Left ventricle myocardium inferior (tissue), 1 donor: Measurements from ENCODE around the gene TRIM9. TPM values are rescaled to one million over a fixed set of nuclear protein-coding genes. Genes with fewer than 3 reads are reported as not detected.

Experiments used
- DNase-seq: peaks from one replicate; pipeline ENCODE4 v3.0.0-alpha.2; 2020
- H3K27ac ChIP-seq: fragments of 200-600 bp; replicated peaks from 2 replicates; pipeline ENCODE4 v1.8.0; 2021
- H3K27me3 ChIP-seq: fragments of 200-600 bp; 2 replicates; pipeline ENCODE4 v1.8.0; 2021; ENCODE audit warnings: low read depth
- H3K36me3 ChIP-seq: fragments of 200-600 bp; 2 replicates; pipeline ENCODE4 v1.8.0; 2021
- H3K4me1 ChIP-seq: fragments of 200-600 bp; 2 replicates; pipeline ENCODE4 v1.8.0; 2021
- H3K4me3 ChIP-seq: fragments of 200-600 bp; 2 replicates; pipeline ENCODE4 v1.8.0; 2021; ENCODE audit warnings: mild to moderate bottlenecking, moderate library complexity
- H3K9me3 ChIP-seq: fragments of 200-600 bp; replicated peaks from 2 replicates; pipeline ENCODE4 v1.8.0; 2021
- intact Hi-C: fragments of 100-400 bp; cut with micrococcal nuclease; formaldehyde crosslinking; loops from one replicate; pipeline ENCODE4 v1.11.0; 2022
- total RNA-seq: library from RNA; stranded (reverse); fragmentation: NEBNext Ultra II Directional; extraction: Animal tissue kit (Norgen Biotek cat#: 25700); gene quantifications from one replicate; pipeline ENCODE4 v1.2.1, GENCODE V29; 2021
- TF ChIP-seq, protein P1 (sequence below): fragments of 200-600 bp; IDR thresholded peaks from 2 replicates; pipeline ENCODE4 v1.8.0; 2021; ENCODE audit warnings: antibody characterized with exemption, mild to moderate bottlenecking, borderline replicate concordance
- donor health status: DM: no; HTN: yes; CAD: no; lungs with severe emphysema.

The TRIM9 gene
- total RNA-seq, 1 donor from 2014 or later: 0.27 TPM

DNA sequence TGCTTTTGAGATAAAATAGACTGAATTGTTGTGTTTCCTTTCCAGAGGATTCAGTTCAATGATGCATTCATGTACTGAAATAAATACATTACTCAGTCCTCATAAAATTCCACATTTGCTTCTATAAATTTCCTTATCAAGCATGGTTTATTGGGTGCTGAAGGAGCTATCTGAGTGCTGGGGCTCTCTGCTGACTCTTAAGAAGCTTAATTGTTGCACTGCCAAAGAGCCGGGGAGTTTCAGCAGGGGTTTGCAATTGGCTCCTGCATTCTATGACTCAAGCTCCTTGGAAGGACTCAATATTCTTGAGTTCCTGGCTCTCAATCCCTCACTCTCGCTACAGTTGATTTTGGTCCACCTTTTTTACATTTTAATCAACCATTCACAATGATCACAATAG is 80.8 kb downstream of the TRIM9 start:
- Histone ChIP-seq H3K9me3 (no peaks in the 10 kb centered on the region), H3K36me3 (no peaks in the 10 kb centered on the region), H3K4me1 (peaks cover 7% of the 10 kb centered on the region), H3K4me3 (no peak overlapping the region), H3K27ac (no peak overlapping the region), H3K27me3 (no peaks in the 10 kb centered on the region)
- TF ChIP-seq, protein P1, sequence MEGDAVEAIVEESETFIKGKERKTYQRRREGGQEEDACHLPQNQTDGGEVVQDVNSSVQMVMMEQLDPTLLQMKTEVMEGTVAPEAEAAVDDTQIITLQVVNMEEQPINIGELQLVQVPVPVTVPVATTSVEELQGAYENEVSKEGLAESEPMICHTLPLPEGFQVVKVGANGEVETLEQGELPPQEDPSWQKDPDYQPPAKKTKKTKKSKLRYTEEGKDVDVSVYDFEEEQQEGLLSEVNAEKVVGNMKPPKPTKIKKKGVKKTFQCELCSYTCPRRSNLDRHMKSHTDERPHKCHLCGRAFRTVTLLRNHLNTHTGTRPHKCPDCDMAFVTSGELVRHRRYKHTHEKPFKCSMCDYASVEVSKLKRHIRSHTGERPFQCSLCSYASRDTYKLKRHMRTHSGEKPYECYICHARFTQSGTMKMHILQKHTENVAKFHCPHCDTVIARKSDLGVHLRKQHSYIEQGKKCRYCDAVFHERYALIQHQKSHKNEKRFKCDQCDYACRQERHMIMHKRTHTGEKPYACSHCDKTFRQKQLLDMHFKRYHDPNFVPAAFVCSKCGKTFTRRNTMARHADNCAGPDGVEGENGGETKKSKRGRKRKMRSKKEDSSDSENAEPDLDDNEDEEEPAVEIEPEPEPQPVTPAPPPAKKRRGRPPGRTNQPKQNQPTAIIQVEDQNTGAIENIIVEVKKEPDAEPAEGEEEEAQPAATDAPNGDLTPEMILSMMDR: no peak
- intact Hi-C loops: no loop called here
- no peak for DNase-seq

DNA sequence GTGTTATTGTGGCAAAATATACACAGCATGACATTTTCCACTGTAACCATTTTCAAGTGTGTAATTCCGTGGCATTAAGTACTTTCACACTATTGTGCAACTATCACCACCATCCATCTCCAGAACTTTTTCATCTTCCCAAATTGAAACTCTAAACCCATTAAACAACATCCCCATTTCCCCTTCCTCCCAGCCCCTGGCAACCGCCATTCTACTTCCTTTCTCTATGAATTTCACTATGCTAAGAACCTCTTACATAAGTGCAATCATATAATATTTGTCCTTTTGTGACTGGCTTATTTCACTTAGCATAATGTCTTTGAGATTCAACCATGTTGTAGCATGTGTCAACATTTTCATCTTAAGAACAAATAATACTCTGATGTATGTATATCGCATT is 82.8 kb downstream of the TRIM9 start:
- H3K4me3 ChIP-seq: no peak overlapping the region
- H3K27ac ChIP-seq: no peak overlapping the region
- no peak for DNase-seq
- intact Hi-C loops: no loop called here
- no peaks in the 10 kb centered on the region for H3K27me3 ChIP-seq
- H3K36me3 ChIP-seq: no peaks in the 10 kb centered on the region
- peaks cover 7% of the 10 kb centered on the region for H3K4me1 ChIP-seq
- no peaks in the 10 kb centered on the region for H3K9me3 ChIP-seq
- TF ChIP-seq, protein P1: no peak

DNA sequence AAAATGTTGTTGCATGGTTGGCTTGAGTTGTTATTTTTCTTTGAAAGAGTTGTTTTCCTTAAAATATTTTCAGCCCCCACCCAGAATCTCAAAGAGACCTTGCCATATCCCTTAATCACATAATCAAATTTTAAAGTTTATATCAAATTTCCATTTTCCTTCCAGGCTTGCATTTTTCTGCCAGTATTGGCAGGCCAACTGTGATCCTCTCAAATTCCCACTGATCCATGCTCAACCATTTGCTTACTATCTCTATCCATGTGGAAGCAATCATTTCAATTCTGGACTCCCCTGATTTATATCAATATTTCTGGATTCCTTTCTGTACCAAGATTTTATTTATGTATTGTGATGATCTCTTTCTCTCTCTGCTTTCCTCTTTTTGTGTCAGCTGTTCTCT is 86.5 kb downstream of the TRIM9 start:
- peaks cover 11% of the 10 kb centered on the region for H3K4me1 ChIP-seq
- TF ChIP-seq, protein P1: no peak
- H3K27ac ChIP-seq: no peak overlapping the region

DNA sequence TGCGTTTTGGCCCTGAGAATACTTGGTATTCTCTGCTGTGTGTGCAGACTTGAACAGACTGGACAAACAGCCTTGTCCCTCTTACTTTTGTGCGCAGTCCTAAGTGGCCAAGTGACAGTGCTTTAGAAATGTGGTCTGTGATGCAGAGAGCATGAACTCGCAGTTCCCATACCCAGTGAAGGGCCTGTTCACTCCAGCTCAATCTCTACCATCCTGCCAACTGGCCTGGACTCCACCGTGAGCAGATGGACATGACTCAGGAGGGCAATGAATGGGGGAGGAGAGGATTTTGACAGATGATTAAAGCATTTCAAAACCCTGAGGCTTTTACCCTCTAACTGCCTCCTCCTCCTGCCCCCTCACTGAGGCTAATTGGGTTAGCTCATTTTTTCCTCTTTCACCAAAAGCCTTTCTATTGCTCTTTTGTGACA is 88.1 kb downstream of the TRIM9 start:
- Histone ChIP-seq H3K36me3 (no peaks in the 10 kb centered on the region), H3K4me1 (peaks cover 11% of the 10 kb centered on the region), H3K4me3 (no peak overlapping the region), H3K27ac (peak overlapping the region; percentile 37), H3K9me3 (no peaks in the 10 kb centered on the region), H3K27me3 (no peaks in the 10 kb centered on the region)
- TF ChIP-seq, protein P1: no peak
- DNase-seq: no peak
- intact Hi-C loops: no loop called here

More for the DNA sequence above, 86.5 kb downstream of the TRIM9 start:
- no peaks in the 10 kb centered on the region for H3K36me3 ChIP-seq
- intact Hi-C loops: no loop called here
- no peaks in the 10 kb centered on the region for H3K27me3 ChIP-seq
- no peak overlapping the region for H3K4me3 ChIP-seq
- no peak for DNase-seq
- no peaks in the 10 kb centered on the region for H3K9me3 ChIP-seq

DNA sequence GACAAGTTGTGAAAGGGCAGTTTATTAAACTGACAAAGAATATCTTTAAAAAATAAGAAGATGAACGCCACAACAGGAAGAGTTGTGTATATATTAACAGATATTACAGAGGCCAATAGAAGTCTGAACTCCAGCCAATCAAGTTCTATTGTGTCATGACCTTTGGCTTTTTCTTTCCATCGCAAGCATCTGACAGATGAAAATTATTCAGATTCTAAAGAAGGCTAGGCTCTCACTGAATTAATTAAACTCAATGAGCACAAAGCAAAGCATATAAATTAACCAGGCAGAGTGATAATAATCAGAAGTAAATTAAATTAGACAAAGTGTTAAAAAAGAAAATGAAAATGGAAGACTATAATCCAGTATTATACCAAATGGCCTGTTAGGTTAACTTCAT is 88.6 kb downstream of the TRIM9 start:
- intact Hi-C loops: no loop called here
- Histone ChIP-seq H3K4me1 (peaks cover 11% of the 10 kb centered on the region), H3K9me3 (no peaks in the 10 kb centered on the region), H3K27me3 (no peaks in the 10 kb centered on the region), H3K27ac (peak overlapping the region; percentile 37), H3K4me3 (no peak overlapping the region), H3K36me3 (no peaks in the 10 kb centered on the region)
- no peak for DNase-seq
- TF ChIP-seq, protein P1: no peak
